Measurements from ENCODE around the gene CLEC16A. TPM values are rescaled to one million over a fixed set of nuclear protein-coding genes. Genes with fewer than 3 reads are reported as not detected.

CLEC16A gene
- total and polyA plus RNA-seq, 9 of the 15 experiments (the other 6 are each of a cell fraction or from before 2014, with no cell fraction given), result 1.00 to 22.3 (median 10.0) TPM

GRCh38 chr16:11149011-11149616 is 204.8 kb downstream of the CLEC16A start (continued):
- TF ChIP-seq, protein P1, sequence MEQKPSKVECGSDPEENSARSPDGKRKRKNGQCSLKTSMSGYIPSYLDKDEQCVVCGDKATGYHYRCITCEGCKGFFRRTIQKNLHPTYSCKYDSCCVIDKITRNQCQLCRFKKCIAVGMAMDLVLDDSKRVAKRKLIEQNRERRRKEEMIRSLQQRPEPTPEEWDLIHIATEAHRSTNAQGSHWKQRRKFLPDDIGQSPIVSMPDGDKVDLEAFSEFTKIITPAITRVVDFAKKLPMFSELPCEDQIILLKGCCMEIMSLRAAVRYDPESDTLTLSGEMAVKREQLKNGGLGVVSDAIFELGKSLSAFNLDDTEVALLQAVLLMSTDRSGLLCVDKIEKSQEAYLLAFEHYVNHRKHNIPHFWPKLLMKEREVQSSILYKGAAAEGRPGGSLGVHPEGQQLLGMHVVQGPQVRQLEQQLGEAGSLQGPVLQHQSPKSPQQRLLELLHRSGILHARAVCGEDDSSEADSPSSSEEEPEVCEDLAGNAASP (IDR thresholded peaks at IDR 0.05), result no peak
- TF ChIP-seq, protein P2, sequence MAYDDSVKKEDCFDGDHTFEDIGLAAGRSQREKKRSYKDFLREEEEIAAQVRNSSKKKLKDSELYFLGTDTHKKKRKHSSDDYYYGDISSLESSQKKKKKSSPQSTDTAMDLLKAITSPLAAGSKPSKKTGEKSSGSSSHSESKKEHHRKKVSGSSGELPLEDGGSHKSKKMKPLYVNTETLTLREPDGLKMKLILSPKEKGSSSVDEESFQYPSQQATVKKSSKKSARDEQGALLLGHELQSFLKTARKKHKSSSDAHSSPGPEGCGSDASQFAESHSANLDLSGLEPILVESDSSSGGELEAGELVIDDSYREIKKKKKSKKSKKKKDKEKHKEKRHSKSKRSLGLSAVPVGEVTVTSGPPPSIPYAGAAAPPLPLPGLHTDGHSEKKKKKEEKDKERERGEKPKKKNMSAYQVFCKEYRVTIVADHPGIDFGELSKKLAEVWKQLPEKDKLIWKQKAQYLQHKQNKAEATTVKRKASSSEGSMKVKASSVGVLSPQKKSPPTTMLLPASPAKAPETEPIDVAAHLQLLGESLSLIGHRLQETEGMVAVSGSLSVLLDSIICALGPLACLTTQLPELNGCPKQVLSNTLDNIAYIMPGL (CRISPR knock-in tag; IDR thresholded peaks at IDR 0.05), result no peak
- TF ChIP-seq, protein P3, sequence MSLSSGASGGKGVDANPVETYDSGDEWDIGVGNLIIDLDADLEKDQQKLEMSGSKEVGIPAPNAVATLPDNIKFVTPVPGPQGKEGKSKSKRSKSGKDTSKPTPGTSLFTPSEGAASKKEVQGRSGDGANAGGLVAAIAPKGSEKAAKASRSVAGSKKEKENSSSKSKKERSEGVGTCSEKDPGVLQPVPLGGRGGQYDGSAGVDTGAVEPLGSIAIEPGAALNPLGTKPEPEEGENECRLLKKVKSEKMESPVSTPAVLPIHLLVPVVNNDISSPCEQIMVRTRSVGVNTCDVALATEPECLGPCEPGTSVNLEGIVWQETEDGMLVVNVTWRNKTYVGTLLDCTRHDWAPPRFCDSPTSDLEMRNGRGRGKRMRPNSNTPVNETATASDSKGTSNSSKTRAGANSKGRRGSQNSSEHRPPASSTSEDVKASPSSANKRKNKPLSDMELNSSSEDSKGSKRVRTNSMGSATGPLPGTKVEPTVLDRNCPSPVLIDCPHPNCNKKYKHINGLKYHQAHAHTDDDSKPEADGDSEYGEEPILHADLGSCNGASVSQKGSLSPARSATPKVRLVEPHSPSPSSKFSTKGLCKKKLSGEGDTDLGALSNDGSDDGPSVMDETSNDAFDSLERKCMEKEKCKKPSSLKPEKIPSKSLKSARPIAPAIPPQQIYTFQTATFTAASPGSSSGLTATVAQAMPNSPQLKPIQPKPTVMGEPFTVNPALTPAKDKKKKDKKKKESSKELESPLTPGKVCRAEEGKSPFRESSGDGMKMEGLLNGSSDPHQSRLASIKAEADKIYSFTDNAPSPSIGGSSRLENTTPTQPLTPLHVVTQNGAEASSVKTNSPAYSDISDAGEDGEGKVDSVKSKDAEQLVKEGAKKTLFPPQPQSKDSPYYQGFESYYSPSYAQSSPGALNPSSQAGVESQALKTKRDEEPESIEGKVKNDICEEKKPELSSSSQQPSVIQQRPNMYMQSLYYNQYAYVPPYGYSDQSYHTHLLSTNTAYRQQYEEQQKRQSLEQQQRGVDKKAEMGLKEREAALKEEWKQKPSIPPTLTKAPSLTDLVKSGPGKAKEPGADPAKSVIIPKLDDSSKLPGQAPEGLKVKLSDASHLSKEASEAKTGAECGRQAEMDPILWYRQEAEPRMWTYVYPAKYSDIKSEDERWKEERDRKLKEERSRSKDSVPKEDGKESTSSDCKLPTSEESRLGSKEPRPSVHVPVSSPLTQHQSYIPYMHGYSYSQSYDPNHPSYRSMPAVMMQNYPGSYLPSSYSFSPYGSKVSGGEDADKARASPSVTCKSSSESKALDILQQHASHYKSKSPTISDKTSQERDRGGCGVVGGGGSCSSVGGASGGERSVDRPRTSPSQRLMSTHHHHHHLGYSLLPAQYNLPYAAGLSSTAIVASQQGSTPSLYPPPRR (CRISPR knock-in tag; IDR thresholded peaks at IDR 0.05; ENCODE audit: borderline replicate concordance), result no peak
- peak; percentile 70 for TF ChIP-seq TAL1 (IDR thresholded peaks at IDR 0.05)
- TF ChIP-seq TEAD4 (IDR thresholded peaks at IDR 0.05; ENCODE audit: low read length), result peak; percentile 69
- TF ChIP-seq TEAD4 (CRISPR knock-in tag; IDR thresholded peaks at IDR 0.05; ENCODE audit: borderline replicate concordance), result no peak
- TF ChIP-seq TCF3 (CRISPR knock-in tag; IDR thresholded peaks at IDR 0.05), result peak; percentile 85
- TF ChIP-seq NR2C2 (CRISPR knock-in tag; IDR thresholded peaks at IDR 0.05), result peak; percentile 84
- TF ChIP-seq NR2C2 (tag; IDR thresholded peaks at IDR 0.05), result peak; percentile 95
- no peak for TF ChIP-seq RREB1 (CRISPR knock-in tag; IDR thresholded peaks at IDR 0.05)
- TF ChIP-seq, protein P4, sequence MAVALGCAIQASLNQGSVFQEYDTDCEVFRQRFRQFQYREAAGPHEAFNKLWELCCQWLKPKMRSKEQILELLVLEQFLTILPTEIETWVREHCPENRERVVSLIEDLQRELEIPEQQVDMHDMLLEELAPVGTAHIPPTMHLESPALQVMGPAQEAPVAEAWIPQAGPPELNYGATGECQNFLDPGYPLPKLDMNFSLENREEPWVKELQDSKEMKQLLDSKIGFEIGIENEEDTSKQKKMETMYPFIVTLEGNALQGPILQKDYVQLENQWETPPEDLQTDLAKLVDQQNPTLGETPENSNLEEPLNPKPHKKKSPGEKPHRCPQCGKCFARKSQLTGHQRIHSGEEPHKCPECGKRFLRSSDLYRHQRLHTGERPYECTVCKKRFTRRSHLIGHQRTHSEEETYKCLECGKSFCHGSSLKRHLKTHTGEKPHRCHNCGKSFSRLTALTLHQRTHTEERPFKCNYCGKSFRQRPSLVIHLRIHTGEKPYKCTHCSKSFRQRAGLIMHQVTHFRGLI (CRISPR knock-in tag; IDR thresholded peaks at IDR 0.05), result no peak
- TF ChIP-seq CTBP1 (IDR thresholded peaks at IDR 0.05; ENCODE audit: borderline replicate concordance), result peak; percentile 82; the same call in 1 of the 2 replicates

Measured in K562 (cell line).